Measurements from ENCODE around the gene AGTRAP.
A peak's percentile ranks its signal among the peaks of the same experiment; 100 is the strongest.

The AGTRAP gene

GRCh38 chr1:11784256-11784992, 48.5 kb downstream of the AGTRAP start:
- no peak for DNase-seq (ENCODE audit: low spot score)

- DNase-seq (ENCODE audit: low spot score), result peak; percentile 81
Measured at GRCh38 chr1:11784993-11785769, 49.2 kb downstream of the AGTRAP start.

DNA sequence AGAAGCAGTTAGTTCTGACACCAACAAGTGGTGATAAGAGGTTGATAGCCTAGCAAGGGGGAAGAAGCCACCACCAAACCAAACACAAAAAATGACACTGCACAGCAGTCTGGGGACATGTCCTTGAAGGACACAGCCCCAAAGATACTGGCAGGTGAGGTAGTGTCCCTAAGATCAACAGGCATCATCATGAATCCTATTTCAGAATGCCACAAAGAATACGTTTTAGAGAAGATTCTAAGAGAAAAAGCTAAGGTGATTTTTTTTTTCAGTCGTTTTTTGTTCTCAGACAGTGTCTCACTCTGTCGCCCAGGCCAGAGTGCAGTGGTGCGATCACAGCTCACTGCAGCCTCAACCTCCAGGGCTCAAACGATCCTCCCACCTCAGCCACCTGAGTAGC, 50.2 kb downstream of the AGTRAP start:
- DNase-seq (ENCODE audit: low spot score), result no peak

- DNase-seq (ENCODE audit: low spot score), result peak; percentile 59
Measured at GRCh38 chr1:11787251-11787803, 51.4 kb downstream of the AGTRAP start.

GRCh38 chr1:11787804-11788436, 52.0 kb downstream of the AGTRAP start:
- DNase-seq (ENCODE audit: low spot score), result no peak

DNA sequence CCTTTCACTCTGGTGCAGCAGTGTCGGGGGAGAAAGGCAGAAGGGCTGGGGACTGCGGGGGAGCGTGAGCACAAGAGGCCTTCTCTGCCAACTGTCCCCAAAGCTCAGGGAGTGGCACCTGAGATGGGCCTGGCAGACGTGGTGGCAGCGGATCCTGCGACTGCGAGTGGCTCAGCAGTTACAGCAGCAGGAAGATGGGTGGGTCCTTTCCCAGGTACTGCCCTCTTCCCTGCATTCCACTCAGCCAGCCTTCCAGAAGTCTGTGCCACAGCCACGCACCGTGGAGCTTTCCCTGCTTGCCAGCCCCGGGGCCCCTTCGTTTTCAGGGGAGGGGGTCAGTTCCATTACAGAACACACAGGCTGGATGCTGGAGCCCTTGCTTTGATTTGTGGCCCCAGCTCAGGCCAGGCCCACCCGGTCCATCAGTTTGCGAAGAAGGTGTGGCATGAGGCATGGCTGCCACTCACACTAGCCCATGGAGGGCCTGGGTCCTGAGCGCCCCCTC, 52.7 kb downstream of the AGTRAP start:
- no peak for DNase-seq (ENCODE audit: low spot score)

DNA sequence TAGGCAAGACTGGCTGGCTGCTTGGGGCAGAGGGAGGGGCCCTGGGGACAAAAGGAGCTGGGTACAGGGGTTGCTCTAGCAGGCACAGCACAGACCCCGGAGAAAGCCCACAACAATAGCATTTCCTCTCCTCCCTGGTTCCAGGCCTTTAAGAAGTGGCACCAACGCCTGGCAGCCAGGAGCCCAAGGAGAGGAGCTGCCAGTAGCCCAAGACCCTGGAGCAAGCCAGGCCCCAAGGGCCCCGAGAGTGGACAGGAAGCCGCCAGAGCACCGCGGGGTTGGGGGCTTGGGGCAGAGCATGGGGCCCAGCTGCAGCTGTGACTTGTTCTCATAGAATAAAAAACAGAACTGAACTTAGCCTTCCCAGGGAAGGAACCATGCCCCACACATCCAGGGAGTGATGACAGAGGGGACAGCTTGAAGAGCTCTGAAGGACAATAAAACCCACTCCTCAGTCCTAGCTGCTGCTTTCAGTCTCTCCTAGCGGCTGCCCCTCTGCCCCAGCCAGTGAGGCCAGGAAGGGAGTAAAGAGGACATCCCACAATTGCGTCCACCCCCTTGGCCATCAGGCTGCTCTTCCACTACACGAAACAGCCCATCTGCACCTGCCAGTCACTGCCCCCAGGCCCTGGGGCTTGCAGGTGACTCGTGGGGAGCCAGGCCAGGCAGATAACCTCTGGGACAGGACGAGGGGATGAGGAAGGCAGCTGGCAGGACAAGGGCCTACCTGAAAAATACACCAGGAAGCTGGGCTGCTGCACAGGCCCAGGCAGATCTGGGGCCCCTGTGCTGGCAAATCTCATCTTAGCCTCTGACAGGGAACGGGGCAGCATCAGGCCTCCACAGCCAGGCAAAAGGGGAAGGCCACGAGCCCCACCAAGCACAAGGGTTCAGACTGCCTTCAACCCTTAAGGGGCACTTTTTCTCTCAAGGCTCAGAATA, 53.5 kb downstream of the AGTRAP start:
- DNase-seq (ENCODE audit: low spot score), result no peak

DNA sequence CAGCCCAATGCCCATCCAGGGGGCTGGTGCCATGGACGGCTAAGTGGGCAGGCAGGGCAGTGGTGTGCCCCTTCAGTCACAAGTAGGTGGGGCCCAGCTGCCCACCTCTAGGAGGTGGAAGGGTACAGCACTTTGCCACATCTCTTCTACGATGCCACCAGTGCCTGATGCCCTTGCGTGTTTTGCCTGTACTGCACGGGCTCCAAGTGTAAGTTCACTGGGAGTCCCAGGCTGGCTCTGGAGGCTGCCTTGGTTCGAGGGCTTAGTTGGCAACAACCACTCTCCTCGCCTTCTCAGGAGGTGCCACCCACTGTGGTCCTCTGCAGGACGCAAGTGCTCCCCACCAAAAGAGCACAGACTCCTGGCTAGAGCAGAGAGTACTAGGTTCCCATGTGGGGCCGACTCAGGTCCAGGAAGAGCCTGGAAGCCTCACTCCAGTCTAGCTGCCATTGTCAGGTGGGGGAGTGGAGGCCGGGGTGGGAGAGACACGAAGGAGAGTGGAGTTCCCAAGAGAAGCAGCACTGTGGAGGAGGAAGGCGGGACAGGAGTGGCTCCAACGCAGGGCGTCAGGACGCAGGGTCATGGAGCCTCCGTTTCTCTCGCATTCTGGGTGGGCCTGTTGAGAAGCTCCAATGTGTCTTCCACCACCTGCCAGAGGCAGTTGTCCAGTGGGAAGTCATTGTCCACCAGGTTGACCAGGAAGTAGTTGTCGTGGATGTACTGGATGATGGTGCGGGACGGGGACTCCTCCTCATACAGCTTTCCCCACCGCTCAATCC, 54.4 kb downstream of the AGTRAP start:
- DNase-seq (ENCODE audit: low spot score), result no peak

DNA sequence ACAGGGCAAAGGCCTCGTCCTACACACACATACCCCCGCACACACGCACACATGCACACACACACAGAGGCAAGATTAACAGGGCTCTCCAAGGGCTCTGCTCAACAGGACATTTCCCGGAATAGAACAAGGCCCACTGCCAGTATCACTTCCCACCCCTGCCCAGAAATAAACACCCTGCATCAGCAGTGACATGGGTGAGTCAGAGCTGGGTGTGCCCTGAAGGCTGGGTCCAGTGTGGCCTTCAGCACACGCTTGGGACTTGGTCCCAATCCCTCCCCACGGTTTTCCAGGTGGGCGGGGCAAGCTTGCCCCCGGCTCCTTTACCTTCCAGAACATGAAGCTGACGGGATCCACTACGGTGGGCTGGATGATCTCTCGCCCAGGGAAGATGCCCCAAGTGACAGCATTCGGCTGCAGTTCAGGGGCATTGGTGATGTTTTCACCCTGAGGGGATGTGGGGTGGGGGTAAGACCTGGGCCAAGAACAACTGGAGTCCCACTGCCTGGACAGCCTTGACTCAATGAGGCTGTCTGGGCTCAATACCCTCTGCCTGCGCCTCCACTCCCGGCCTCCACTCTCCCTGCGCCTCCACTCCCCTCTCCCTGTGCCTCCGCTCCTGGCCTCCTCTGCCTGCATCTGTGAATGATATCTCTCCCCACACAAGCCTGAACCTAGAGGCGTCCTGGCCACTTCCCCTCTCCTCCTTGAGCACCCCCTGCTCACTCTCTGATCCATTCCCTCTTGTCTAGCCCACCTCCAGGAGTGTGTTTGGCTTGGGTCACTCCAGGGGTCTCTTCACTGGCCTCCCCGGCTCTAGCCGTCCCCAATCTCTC, 55.2 kb downstream of the AGTRAP start:
- peak; percentile 52 for DNase-seq (ENCODE audit: low spot score)

- DNase-seq (ENCODE audit: low spot score), result no peak
Measured at GRCh38 chr1:11792106-11792505, 56.2 kb downstream of the AGTRAP start.

DNA sequence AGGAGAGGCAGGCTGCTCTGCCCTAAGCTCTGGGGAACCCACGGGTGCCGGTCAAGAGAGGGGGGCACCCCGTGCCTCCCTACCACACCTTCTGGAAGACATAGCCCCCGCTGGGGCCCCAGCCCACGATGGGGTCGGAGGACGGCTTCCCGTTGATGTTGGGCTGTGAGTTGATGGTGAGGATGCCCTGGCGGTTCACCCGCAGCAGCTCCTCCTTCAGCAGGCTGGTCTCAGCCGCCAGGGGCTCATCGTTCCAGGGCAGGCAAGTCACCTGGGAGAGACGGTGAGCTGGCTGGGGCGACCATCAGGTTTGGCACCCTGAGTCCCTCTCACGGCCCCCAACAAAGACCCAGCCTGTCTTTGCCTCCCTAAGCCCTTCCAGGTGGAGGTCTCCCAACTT, 57.9 kb downstream of the AGTRAP start:
- DNase-seq (ENCODE audit: low spot score), result no peak

DNA sequence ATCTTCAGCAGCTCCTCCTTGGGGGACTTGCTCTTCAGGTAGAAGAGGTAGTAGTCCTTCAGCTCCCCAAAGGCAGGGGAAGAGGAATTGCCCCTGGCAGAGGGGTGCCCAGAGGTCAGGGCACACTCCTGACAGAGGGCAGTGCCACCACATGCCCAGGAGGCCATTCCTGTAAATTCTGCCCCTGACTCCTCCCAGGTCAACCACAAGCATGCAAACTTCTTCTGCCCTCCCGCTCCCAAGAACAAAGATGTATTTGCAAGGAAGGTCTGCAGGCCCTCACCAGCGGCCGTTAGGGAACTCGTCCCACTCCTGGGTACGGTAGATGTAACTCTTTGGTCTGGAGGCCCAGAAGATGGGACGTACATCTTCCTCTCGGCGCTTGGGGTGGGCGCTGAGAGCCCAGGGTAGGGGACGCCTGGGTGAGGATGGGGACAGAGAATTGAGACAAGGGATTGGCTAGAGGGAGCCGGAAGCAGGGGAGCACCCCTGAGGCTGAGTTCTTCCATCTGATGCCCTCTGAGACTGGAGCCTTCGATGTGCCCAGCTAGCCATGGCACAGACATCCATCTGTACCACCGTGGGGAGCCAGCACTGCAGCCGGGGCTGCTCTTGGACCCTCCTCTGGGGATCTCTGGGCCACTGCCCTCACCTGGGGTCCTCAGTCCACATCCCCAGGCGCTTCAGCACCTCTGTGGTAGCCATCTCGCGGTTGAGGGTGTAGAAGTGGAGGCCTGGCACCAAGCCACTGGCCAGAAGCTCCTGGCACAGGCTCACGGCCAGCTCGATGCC, 58.7 kb downstream of the AGTRAP start:
- no peak for DNase-seq (ENCODE audit: low spot score)

GRCh38 chr1:11795238-11795890, 59.4 kb downstream of the AGTRAP start:
- no peak for DNase-seq (ENCODE audit: low spot score)

GRCh38 chr1:11796036-11796828, 60.3 kb downstream of the AGTRAP start:
- DNase-seq (ENCODE audit: low spot score), result peak; percentile 92

DNA sequence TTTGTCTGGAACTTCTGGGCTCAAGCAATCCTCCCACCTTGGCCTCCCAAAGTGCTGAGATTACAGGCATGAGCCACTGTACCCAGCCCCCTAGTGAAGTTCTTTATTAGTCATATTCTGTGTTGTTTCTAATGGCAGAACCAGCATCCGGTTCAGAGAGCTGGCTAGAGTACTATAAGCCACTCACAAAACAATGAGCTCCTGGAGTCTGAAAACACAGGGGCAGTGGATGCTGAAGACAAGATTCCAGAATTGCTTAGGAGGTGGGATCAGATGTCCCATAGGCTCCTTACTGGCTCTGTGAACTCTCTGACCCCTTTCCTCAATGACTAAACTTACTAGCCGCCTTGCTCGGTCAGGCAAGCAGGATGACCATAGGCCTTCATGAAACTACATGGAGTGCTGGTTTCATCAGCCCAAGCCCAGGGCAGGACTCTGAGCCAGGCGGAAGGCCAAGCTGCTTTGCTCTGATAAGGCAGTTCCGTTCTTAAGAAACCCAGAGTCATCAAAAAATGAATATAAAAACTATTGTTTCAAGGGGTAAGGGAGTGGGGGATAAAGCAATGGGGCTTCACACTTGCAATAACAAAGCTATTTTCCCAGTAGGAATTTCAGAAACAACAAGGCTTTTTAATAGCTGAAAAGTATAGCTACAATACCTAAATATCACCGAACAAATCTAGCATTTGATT, 61.7 kb downstream of the AGTRAP start:
- DNase-seq (ENCODE audit: low spot score), result peak; percentile 89

DNA sequence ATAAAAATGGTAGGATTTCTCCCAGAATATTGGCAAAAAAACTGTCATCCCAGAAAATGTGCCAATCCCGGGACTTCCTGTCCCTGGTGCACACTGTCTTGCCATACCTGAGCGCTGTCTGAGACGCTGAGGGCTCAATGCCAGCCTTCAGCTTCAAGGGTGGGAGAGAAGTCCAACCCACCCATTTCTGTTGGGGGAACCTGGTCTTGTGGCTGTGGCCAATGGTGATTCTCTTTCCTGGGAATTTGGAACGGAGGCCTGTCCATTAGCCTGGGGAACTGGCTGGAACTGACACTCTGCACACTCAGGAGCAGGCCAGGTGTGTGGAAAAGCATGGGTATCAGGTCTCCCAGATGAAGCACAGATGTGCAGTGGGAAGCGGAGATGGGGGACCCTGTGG, 63.2 kb downstream of the AGTRAP start:
- DNase-seq (ENCODE audit: low spot score), result no peak

- no peak for DNase-seq (ENCODE audit: low spot score)
Measured at GRCh38 chr1:11799896-11800295, 64.0 kb downstream of the AGTRAP start.

All from kidney tubule cell (primary cell).